Right forelimb (tissue), 1 donor: Measurements from ENCODE around the gene ANK2.
A peak's percentile ranks its signal among the peaks of the same experiment; 100 is the strongest.
"Not testable (repeated sequence)": the region's sequence is repeated elsewhere in the genome, so short reads cannot be mapped to it uniquely, and the experiment has no call there.

Experiments used
- DNase-seq: peaks from one replicate; pipeline ENCODE4 v3.0.0-alpha.2; 2018

ANK2 gene

GRCh38 chr4:113221990-113222389, 172.5 kb downstream of the ANK2 start:
- DNase-seq: no peak

DNA sequence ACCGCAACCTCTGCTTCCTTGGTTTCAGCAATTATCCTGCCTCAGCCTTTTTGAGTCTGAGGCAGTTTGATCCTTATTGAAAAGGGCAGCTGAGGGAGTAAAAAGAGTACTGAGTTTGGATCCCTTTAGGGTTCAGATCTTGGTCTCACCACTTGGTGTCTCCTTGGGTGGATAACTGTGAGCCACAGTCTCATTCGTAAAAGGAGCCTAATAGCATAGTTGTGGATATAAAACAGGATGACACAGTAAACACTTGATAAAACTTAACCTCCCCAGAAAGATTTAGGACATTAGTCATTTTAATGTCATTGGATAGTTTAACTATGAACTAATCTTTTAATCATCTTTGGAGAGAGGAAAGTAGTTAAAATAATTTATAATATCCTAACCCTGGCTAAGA, 173.0 kb downstream of the ANK2 start:
- DNase-seq: no peak

GRCh38 chr4:113223001-113223400, 173.5 kb downstream of the ANK2 start:
- DNase-seq: no peak

DNA sequence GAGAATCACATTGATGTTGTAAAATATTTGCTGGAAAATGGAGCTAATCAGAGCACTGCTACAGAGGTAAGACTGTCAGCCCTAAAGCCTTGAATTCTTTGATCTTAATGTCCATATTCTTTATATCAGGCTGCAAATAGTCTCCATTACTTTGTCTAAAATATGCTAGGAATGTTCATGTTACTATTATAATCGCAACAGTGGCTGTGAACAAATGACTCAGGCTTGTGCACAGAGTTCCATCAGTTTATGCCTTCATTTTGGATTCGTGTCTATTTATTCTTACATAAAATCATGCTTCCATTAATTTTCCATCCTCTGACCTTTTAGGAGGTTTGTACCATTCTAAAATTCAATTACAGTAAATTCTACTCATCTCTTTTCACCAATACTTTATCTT, 182.7 kb downstream of the ANK2 start:
- no peak for DNase-seq

- DNase-seq: no peak
Measured at GRCh38 chr4:113236916-113237315, 187.5 kb downstream of the ANK2 start.

DNA sequence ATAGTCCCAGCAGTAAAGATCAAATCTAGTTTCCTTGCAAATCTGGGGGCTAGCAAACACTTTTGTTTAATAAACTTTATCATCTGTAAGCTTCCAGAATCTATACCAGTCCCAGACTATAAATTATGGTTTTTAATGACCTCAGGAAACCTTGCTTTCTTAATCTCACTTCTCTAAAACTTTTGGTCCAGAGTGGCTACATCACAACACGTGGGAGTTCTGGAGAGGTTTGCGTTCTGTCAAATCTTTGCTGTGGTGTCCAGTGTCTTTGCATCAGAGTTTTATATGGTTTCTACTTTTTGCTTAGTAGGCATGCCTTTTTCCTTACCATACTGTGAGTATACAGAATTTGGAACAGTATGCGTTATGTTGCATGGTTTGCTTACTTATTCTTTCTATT, 193.9 kb downstream of the ANK2 start:
- DNase-seq: no peak

- not testable (repeated sequence) for DNase-seq
Measured at GRCh38 chr4:113244747-113245146, 195.3 kb downstream of the ANK2 start.

DNA sequence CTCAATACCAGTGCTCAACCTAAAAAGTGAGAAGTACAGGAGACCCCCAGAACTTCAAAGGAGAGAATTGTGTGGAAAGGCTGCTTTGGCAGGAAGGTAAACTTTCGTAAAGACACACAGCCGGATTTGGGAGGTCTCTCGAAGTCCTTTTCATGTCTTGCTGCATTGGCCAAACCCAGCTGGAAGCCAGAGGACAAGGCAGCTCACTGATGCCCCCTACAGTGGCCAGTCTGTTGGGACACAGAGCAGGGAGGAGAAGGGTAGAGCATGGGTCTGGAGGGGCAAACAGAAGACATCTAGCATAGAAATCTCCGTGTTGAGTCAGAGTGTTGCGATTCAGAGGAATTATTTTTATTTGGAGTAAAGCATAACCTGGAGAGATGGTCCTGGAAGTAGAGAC, 198.9 kb downstream of the ANK2 start:
- DNase-seq: no peak

GRCh38 chr4:113255628-113256027, 206.2 kb downstream of the ANK2 start:
- DNase-seq: no peak

DNA sequence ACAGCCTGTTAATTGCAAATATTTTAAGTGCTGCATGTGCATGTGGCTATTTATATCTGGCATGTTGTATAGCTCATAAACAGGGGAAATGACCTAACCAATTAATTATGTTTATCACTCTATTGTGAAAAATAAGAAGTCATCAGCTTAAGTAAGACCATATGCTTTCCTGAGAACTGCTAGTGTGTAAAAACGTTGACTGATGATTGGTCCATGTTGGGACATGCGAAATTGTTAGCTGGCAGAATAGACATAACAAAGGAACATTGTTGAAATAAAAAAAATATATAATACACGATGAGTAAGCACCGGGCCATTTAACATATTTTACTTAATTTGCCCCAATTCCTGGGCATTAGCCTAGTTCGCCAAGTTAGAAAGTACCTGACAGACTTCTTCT, 207.5 kb downstream of the ANK2 start:
- DNase-seq: no peak

DNA sequence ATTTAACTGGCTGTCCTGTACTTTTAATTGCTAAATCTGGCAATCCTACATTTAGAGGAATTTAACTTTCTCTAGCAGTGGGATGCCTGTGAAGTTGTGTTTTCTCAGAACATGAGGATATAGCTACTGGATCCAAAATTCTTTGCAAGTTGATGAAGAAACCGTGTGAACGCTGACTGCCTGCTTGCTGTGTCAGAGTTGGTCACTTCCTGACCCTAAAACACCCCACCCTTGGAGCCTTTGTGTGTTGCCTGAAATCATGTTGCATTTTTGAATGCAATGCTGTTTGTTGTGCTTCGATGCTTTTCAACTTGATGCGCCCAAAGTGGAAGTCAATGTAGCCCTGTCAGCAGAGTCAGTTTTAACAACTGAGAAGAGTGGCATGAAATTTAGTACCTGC, 211.2 kb downstream of the ANK2 start:
- no peak for DNase-seq

DNA sequence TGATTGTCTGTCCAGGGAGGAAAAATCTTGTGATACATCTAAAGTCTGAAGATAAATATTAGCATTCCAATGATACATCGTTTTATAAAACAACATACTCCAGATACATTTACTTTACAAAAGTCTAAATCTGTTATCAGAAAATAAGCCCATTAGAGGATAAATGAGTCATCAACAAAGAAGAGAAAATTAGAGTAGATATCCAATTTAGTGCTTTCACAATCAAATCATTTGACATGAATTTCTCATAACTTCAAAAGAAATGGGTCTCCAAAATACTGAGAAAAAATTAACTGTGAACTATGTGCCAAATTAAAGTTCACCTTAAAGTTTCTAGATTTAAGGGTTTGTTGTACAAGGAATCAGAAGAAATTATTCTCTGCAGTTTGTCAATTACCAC, 213.8 kb downstream of the ANK2 start:
- DNase-seq: no peak

GRCh38 chr4:113270520-113271319, 221.3 kb downstream of the ANK2 start:
- no peak for DNase-seq

- no peak for DNase-seq
Measured at GRCh38 chr4:113272523-113272922, 223.1 kb downstream of the ANK2 start.

- no peak for DNase-seq
Measured at GRCh38 chr4:113273721-113274220, 224.3 kb downstream of the ANK2 start.

DNA sequence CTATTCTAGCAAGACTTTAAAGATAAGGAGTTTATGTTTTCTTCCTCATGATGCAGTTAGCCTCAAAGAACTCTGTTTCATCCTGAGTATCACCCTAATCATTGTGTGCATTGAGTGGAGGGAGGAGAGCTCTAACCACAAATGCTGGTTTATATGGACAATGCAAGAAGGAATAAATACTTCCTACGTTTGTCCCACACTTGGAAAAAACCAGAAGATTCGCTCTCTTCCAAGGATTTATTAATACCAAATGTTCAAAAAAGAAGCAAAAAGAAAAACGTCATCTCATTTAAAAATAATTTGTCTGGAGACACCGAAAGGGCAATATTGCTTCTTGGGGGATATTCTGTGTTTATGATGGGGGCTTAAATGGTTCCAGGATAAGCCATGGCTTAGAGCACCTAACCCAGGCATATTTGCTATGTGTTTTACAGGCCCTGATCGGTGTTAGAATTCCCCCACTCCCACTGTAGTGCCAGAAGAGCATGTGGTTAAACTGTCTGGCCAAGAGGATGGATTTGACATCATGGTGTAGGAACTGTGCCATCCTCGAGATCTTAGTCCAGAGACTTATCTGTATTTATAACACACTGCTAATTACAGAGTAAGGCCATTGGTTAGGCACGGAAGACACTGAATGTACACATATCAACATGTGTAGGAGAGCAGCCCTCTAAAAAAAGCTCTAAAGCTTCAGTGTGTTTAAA, 227.2 kb downstream of the ANK2 start:
- DNase-seq: peak; percentile 65

DNA sequence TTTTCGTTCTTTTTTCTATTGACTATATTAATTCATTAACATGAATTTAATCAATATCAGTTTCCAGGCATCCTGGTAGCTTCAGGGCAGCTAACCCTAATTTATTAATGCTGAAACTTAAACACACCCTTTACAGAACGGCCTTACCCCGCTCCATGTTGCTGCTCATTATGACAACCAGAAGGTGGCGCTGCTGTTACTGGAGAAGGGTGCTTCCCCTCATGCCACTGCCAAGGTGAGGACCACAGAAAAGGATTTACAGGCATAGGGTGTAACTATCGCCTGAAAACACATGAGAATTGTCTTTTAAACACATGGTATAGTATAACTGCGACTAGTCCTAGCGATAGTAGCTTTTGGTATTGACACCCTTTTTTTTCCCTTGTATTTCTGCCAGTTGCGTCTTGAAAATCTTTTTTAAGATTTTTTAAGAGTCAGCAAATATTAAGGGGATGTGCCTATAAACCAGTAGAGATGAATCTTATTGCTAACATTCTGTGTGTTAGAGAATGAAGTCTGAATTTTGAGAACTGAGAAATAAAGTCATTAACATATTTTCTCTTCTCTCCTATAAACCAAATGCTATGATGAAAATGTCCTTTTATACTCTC, 229.0 kb downstream of the ANK2 start:
- DNase-seq: peak; percentile 77

DNA sequence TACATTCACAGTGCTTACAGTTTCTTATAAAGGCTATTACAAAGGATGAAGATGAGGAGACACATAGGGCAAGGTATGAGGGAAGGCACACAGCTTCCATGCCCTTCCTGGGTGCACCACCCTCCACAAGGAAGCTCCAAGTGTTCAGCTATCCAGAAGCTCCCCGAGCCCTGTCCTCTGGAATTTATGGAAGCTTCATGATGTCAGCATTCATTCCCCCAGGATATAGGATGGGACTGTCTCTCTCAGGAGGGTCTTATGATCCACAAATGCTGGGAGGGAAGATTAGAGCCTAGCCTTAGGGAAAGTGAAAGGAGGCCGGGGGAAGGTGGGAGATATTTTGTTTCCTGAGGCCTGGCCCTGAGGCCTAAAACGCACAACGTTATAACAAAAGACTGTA, 236.0 kb downstream of the ANK2 start:
- no peak for DNase-seq

GRCh38 chr4:113288257-113288656, 238.8 kb downstream of the ANK2 start:
- no peak for DNase-seq

- no peak for DNase-seq
Measured at GRCh38 chr4:113288696-113289095, 239.2 kb downstream of the ANK2 start.

DNA sequence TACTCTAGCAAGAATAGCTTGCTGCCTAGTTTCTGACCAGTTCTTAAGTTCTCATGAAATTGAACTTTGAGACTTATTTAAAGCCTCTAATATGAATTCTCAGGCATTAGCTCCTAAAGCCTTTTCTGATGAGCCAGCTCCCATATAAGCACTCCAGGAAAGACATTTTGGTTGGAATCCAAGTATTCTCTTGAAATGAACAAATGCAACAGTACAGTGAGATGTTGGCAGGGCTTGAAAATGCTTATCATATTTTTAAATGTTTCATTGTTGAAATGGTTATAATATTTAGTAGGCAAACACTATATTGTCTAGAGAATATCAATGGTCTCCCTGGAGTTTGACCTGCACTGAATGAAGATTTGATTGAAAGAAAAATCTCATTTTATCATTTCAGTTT, 240.3 kb downstream of the ANK2 start:
- DNase-seq: no peak

GRCh38 chr4:113290666-113291065, 241.2 kb downstream of the ANK2 start:
- no peak for DNase-seq

DNA sequence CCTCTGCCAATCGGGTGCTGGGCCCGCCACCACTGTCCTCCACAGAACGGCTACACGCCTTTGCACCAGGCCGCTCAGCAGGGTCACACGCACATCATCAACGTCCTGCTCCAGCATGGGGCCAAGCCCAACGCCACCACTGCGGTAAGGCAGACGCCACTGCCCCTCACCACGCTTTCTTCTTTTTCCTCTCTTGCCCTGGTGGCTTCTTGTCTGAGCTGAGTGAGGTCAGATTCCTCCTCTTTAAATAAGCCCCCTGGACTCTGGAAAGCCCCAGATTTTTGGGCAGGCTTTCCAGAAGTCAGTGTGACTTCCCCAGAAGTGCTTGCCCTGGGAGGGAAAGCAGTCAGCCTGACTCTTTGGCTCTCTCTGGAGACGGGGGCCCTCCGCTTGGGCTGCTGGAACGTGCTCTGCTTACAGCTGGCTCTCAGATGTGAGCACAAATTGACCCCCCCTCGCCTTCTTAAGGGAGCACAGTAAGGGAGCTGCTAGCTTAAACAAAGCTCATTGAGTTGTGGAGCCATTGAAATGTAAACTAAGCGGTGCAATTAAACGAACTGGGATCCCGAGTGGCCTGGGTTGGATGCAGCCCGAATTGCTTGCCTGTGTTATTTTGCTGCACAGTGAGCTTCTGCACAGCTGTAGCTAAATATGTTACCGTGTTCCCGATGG, 243.1 kb downstream of the ANK2 start:
- peak; percentile 81 for DNase-seq
